SU-DHL-6 (cell line): ENCODE results near the gene DDR2.

ENCODE experiments used
- EZH2phosphoT487 ChIP-seq: fragments of 200-600 bp; sonication (generic), shearing (Covaris generic); conservative IDR thresholded peaks from 2 replicates; pipeline ENCODE4 v1.6.1; 2018; ENCODE audit warnings: mild to moderate bottlenecking, antibody characterized with exemption, low read length, moderate library complexity, mixed read lengths
- TF ChIP-seq, protein P1 (sequence below): fragments of 200-600 bp; sonication (generic); IDR thresholded peaks from one replicate; pipeline ENCODE4 v1.5.1; 2017; ENCODE audit warnings: antibody characterized with exemption, mild to moderate bottlenecking, low read length, moderate library complexity; ENCODE audit not compliant: insufficient read depth, poor library complexity, severe bottlenecking

DNA sequence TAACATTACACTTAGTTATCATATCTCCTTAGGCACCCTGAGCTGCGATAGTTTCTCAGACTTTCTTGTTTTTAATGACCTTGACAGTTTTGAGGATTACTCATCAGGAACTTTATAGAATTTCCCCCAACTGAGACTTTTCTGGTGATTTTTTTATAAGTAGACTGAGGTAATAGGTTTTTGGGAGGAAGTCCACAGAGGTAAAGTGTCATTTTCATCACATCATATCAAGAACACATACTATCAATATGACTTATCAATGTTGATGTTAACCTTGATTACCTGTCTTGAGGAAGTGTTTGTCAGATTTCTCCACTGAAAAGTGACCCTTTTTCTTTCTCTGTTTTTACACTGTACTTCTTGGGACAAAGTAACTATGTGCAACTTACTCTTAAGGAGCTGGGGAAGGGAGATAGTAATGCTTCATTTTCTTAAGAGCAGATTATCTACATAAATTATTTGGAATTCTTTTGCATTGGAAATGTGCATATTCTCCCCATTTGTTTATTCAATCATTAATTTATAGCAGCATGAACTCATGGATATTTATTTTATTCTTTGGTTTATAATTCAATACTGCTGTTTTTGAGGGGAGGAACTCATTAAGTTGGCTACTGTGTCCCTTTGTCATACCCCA lies 85.4 kb downstream of the DDR2 start:
- TF ChIP-seq, protein P1, sequence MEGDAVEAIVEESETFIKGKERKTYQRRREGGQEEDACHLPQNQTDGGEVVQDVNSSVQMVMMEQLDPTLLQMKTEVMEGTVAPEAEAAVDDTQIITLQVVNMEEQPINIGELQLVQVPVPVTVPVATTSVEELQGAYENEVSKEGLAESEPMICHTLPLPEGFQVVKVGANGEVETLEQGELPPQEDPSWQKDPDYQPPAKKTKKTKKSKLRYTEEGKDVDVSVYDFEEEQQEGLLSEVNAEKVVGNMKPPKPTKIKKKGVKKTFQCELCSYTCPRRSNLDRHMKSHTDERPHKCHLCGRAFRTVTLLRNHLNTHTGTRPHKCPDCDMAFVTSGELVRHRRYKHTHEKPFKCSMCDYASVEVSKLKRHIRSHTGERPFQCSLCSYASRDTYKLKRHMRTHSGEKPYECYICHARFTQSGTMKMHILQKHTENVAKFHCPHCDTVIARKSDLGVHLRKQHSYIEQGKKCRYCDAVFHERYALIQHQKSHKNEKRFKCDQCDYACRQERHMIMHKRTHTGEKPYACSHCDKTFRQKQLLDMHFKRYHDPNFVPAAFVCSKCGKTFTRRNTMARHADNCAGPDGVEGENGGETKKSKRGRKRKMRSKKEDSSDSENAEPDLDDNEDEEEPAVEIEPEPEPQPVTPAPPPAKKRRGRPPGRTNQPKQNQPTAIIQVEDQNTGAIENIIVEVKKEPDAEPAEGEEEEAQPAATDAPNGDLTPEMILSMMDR, result no peak
- no peak for TF ChIP-seq EZH2phosphoT487
